Neural progenitor cell (in vitro differentiated cells): Measurements from ENCODE around the gene CTXN1. TPM values are rescaled to one million over a fixed set of nuclear protein-coding genes. Genes with fewer than 3 reads are reported as not detected.

ENCODE experiments used
- DNase-seq: peaks from one replicate; pipeline ENCODE4 v3.0.0-alpha.2; 2016; ENCODE audit warnings: low spot score
- H2AFZ ChIP-seq: fragments of 200-600 bp; sonication (generic); replicated peaks from 2 replicates; pipeline ENCODE4 v1.6.1; 2016; ENCODE audit warnings: antibody characterized with exemption
- H3F3A ChIP-seq: fragments of 200-600 bp; sonication (generic); 2 replicates; pipeline ENCODE4 v1.6.1; 2016; ENCODE audit warnings: antibody characterized with exemption, low read depth
- H3K27ac ChIP-seq: fragments of 200-600 bp; sonication (generic); 2 replicates; pipeline ENCODE4 v1.5.1; 2016; ENCODE audit warnings: mild to moderate bottlenecking
- H3K27me3 ChIP-seq: fragments of 200-600 bp; sonication (generic); 2 replicates; pipeline ENCODE4 v1.6.1; 2016; ENCODE audit warnings: mild to moderate bottlenecking, moderate library complexity
- H3K36me3 ChIP-seq: fragments of 200-600 bp; sonication (generic); 2 replicates; pipeline ENCODE4 v1.5.1; 2016
- H3K4me1 ChIP-seq: fragments of 200-600 bp; sonication (generic); 2 replicates; pipeline ENCODE4 v1.6.1; 2016; ENCODE audit warnings: mixed run types
- H3K4me2 ChIP-seq: fragments of 200-600 bp; sonication (generic); 2 replicates; pipeline ENCODE4 v1.6.1; 2016
- H3K4me3 ChIP-seq: fragments of 200-600 bp; sonication (generic); 2 replicates; pipeline ENCODE4 v1.5.1; 2016
- H3K79me2 ChIP-seq: fragments of 200-600 bp; sonication (generic); 2 replicates; pipeline ENCODE4 v1.6.1; 2016; ENCODE audit warnings: low read depth
- H3K9ac ChIP-seq: fragments of 200-600 bp; sonication (generic); 2 replicates; pipeline ENCODE4 v1.6.1; 2016
- H3K9me3 ChIP-seq: fragments of 200-600 bp; sonication (generic); 2 replicates; pipeline ENCODE4 v1.5.1; 2016; ENCODE audit warnings: low read depth
- H4K20me1 ChIP-seq: fragments of 200-600 bp; sonication (generic); 2 replicates; pipeline ENCODE4 v1.6.1; 2016; ENCODE audit warnings: low read depth
- H3K27ac Mint-ChIP-seq: 3 replicates; pipeline ENCODE4 v1.8.0; 2021; ENCODE audit warnings: mixed read lengths
- H3K27me3 Mint-ChIP-seq: 2 replicates; pipeline ENCODE4 v1.8.0; 2022; ENCODE audit warnings: low read depth, mild to moderate bottlenecking, inconsistent platforms, moderate library complexity, mixed read lengths; ENCODE audit not compliant: insufficient read depth
- H3K36me3 Mint-ChIP-seq: 3 replicates; pipeline ENCODE4 v1.8.0; 2021; ENCODE audit warnings: mixed read lengths
- H3K4me1 Mint-ChIP-seq: 3 replicates; pipeline ENCODE4 v1.8.0; 2021; ENCODE audit warnings: mixed read lengths
- H3K4me3 Mint-ChIP-seq: 3 replicates; pipeline ENCODE4 v1.8.0; 2021; ENCODE audit warnings: mild to moderate bottlenecking, moderate library complexity, mixed read lengths
- H3K9me3 Mint-ChIP-seq: 3 replicates; pipeline ENCODE4 v1.8.0; 2020; ENCODE audit warnings: mixed read lengths
- CTCF ChIP-seq: fragments of 200-600 bp; sonication (generic); IDR thresholded peaks from 2 replicates; pipeline ENCODE4 v1.5.1; 2017; ENCODE audit warnings: antibody characterized with exemption, mild to moderate bottlenecking
- EZH2 ChIP-seq: fragments of 200-600 bp; sonication (generic); IDR thresholded peaks from 2 replicates; pipeline ENCODE4 v1.6.1; 2017; ENCODE audit warnings: antibody characterized with exemption, mild to moderate bottlenecking, moderate library complexity
- EZH2phosphoT487 ChIP-seq: fragments of 200-600 bp; sonication (generic); IDR thresholded peaks from 2 replicates; pipeline ENCODE4 v1.6.1; 2017; ENCODE audit warnings: antibody characterized with exemption
- total RNA-seq: library from RNA; depleted of rRNA; stranded (reverse); fragments of >200 nt; gene quantifications from 2 replicates; pipeline ENCODE4 v1.2.3, GENCODE V29; 2015; ENCODE audit warnings: low replicate concordance

The CTXN1 gene
- total RNA-seq, 1 donor from 2014 or later = 3.7 TPM

- Histone ChIP-seq H3K4me1 (peaks cover 2% of the 10 kb centered on the region), H3K9ac (no peak overlapping the region), H3K27ac (no peak overlapping the region), H2AFZ (no peak overlapping the region), H3F3A (peaks cover 6% of the 10 kb centered on the region), H3K27me3 (no peaks in the 10 kb centered on the region), H3K4me3 (no peak overlapping the region), H4K20me1 (no peaks in the 10 kb centered on the region), H3K4me2 (no peak overlapping the region), H3K79me2 (no peaks in the 10 kb centered on the region), H3K9me3 (no peaks in the 10 kb centered on the region), H3K36me3 (no peaks in the 10 kb centered on the region)
- Mint-ChIP-seq H3K9me3 (peaks cover 3% of the 10 kb centered on the region), H3K27ac (no peak overlapping the region), H3K4me3 (no peak overlapping the region), H3K27me3 (peaks cover 6% of the 10 kb centered on the region), H3K4me1 (peaks cover 1% of the 10 kb centered on the region), H3K36me3 (no peaks in the 10 kb centered on the region)
- peak; percentile 41 for DNase-seq
- TF ChIP-seq EZH2 (no peak), EZH2phosphoT487 (no peak), CTCF (no peak)
Observed at GRCh38 chr19:7879836-7880235, 46.1 kb downstream of the CTXN1 start.

- Histone ChIP-seq H3K36me3 (no peaks in the 10 kb centered on the region), H2AFZ (no peak overlapping the region), H3K9me3 (no peaks in the 10 kb centered on the region), H4K20me1 (no peaks in the 10 kb centered on the region), H3K79me2 (no peaks in the 10 kb centered on the region), H3K9ac (no peak overlapping the region), H3K4me3 (no peak overlapping the region), H3K4me2 (no peak overlapping the region), H3F3A (peaks cover 10% of the 10 kb centered on the region), H3K27me3 (no peaks in the 10 kb centered on the region), H3K4me1 (peaks cover 4% of the 10 kb centered on the region), H3K27ac (no peak overlapping the region)
- Mint-ChIP-seq H3K36me3 (no peaks in the 10 kb centered on the region), H3K27ac (no peak overlapping the region), H3K27me3 (peaks cover 6% of the 10 kb centered on the region), H3K9me3 (peaks cover 3% of the 10 kb centered on the region), H3K4me1 (peaks cover 4% of the 10 kb centered on the region), H3K4me3 (no peak overlapping the region)
- DNase-seq = no peak
- TF ChIP-seq EZH2phosphoT487 = no peak
- no peak for TF ChIP-seq CTCF
Observed at GRCh38 chr19:7879111-7879807, 46.7 kb downstream of the CTXN1 start.

- no peak overlapping the region for H3K27ac ChIP-seq
- peaks cover 3% of the 10 kb centered on the region for H3K9me3 Mint-ChIP-seq
- H3K36me3 Mint-ChIP-seq = no peaks in the 10 kb centered on the region
- DNase-seq = no peak
- no peak overlapping the region for H3K4me3 ChIP-seq
- TF ChIP-seq EZH2phosphoT487 (no peak), CTCF (no peak), EZH2 (no peak)
- no peak overlapping the region for H3K4me2 ChIP-seq
- peaks cover 9% of the 10 kb centered on the region for H3K4me1 ChIP-seq
- no peaks in the 10 kb centered on the region for H3K36me3 ChIP-seq
- H3K27me3 Mint-ChIP-seq = peaks cover 4% of the 10 kb centered on the region
- no peak overlapping the region for H3K9ac ChIP-seq
- H3K79me2 ChIP-seq = no peaks in the 10 kb centered on the region
- peaks cover 8% of the 10 kb centered on the region for H3K4me1 Mint-ChIP-seq
- peaks cover 24% of the 10 kb centered on the region for H3F3A ChIP-seq
- peaks cover 9% of the 10 kb centered on the region for H4K20me1 ChIP-seq
- no peak overlapping the region for H2AFZ ChIP-seq
- peak overlapping the region; percentile 3 for H3K4me3 Mint-ChIP-seq
- H3K9me3 ChIP-seq = no peaks in the 10 kb centered on the region
- H3K27ac Mint-ChIP-seq = no peak overlapping the region
- H3K27me3 ChIP-seq = peaks cover 8% of the 10 kb centered on the region
Observed at GRCh38 chr19:7877249-7877836, 48.6 kb downstream of the CTXN1 start.
